Measurements from ENCODE around the gene GRM5. TPM values are rescaled to one million over a fixed set of nuclear protein-coding genes. Genes with fewer than 3 reads are reported as not detected.

The GRM5 gene
- total RNA-seq, 1 donor from 2014 or later, result not detected

- no peak for TF ChIP-seq CTCF (IDR thresholded peaks at IDR 0.05; ENCODE audit: partially characterized antibody, unreplicated experiment)
- H3K27me3 Mint-ChIP-seq (ENCODE audit: unreplicated experiment), result peaks cover 5% of the 10 kb centered on the region
- no peak for DNase-seq
- H3K36me3 Mint-ChIP-seq (ENCODE audit: unreplicated experiment), result no peaks in the 10 kb centered on the region
- peaks cover 3% of the 10 kb centered on the region for H3K9me3 Mint-ChIP-seq (ENCODE audit: unreplicated experiment)
- no peak overlapping the region for H3K4me3 Mint-ChIP-seq (ENCODE audit: unreplicated experiment)
- H3K27ac Mint-ChIP-seq (ENCODE audit: unreplicated experiment), result no peak overlapping the region
- H3K4me1 Mint-ChIP-seq (ENCODE audit: low read depth, unreplicated experiment), result peaks cover 3% of the 10 kb centered on the region
These were observed 610.9 kb downstream of the GRM5 start for GRCh38 chr11:88454881-88455280.

Other genes with a start within 250 kb of the GRM5 start
- gene TYR, start 111.9 kb upstream of the GRM5 start, total RNA-seq (ENCODE audit: unreplicated experiment), result not detected

Data from glutamatergic neuron (in vitro differentiated cells).